Thyroid gland (tissue), 4 donors: Measurements from ENCODE around the gene ALG6. TPM values are rescaled to one million over a fixed set of nuclear protein-coding genes. Genes with fewer than 3 reads are reported as not detected.
A peak's percentile ranks its signal among the peaks of the same experiment; 100 is the strongest.

ENCODE experiments used
- DNase-seq, 2 donors: peaks; one replicate each; pipeline ENCODE4 v3.0.0-alpha.2; 2019
- H3K27ac ChIP-seq, 3 donors: fragments of 200-600 bp; sonication (generic); 1 replicate in 2 of 3; 2 replicates in 1 of 3; pipeline ENCODE4 v1.5.1; 2016 to 2019; ENCODE audit warnings: mild to moderate bottlenecking in 1 of 3, moderate library complexity in 1 of 3
- H3K27me3 ChIP-seq: fragments of 200-600 bp; sonication (generic); one replicate; pipeline ENCODE4 v1.5.1; 2019
- H3K36me3 ChIP-seq, 2 donors: fragments of 200-600 bp; sonication (generic); one replicate each; pipeline ENCODE4 v1.5.1; 2016 to 2019
- H3K4me1 ChIP-seq, 2 donors: fragments of 200-600 bp; sonication (generic); one replicate each; pipeline ENCODE4 v1.5.1; 2017 to 2019
- H3K4me3 ChIP-seq, 3 donors: fragments of 200-600 bp; sonication (generic); replicated peaks in 1 of 3; 1 replicate in 2 of 3; 2 replicates in 1 of 3; pipeline ENCODE4 v1.5.1; 2016; ENCODE audit warnings: mild to moderate bottlenecking in 1 of 3
- H3K9me3 ChIP-seq: fragments of 200-600 bp; sonication (generic); one replicate; pipeline ENCODE4 v1.5.1; 2017
- CTCF ChIP-seq, 6 experiments: fragments of 200-600 bp in 3 of 6; fragments of 450-650 bp in 3 of 6; sonication (generic) in 3 of 6; IDR thresholded peaks; one replicate each; pipeline ENCODE4 v1.5.1; 2016 to 2019; ENCODE audit warnings: antibody characterized with exemption in 6 of 6, mild to moderate bottlenecking in 2 of 6, inconsistent platforms in 1 of 6, moderate library complexity in 1 of 6
- POLR2A ChIP-seq, 2 donors: fragments of 450-650 bp; IDR thresholded peaks; one replicate each; pipeline ENCODE4 v1.6.1; 2017; ENCODE audit warnings: antibody characterized with exemption in 2 of 2, mild to moderate bottlenecking in 2 of 2, moderate library complexity in 1 of 2
- WGBS, 2 donors: methylation state at CpG; one replicate each; pipeline ENCODE4 v1.1.5; 2017; 5-methylcytosine and 5-hydroxymethylcytosine counted together
- intact Hi-C: fragments of 100-400 bp; cut with DNase I; formaldehyde crosslinking; loops from one replicate; pipeline ENCODE4 v1.15.1; 2023
- total RNA-seq, 4 donors: library from RNA; depleted of rRNA; stranded (reverse); fragments of >200 nt; gene quantifications; one replicate each; pipeline ENCODE4 v1.2.3, GENCODE V29; 2016

Gene ALG6
- total RNA-seq, 4 donors from 2014 or later = 9.2 to 21.5 (median 19.7) TPM

- intact Hi-C loops = no loop called here
- 86 to 100% methylated on average over 1 of the region's 1 CpG for WGBS, 2 donors
- Histone ChIP-seq H3K4me1 (peaks cover 0 to 5% of the 10 kb centered on the region in 2 donors), H3K4me3 (no peak overlapping the region), H3K9me3 (no peaks in the 10 kb centered on the region), H3K27me3 (no peaks in the 10 kb centered on the region), H3K36me3 (no peaks in the 10 kb centered on the region), H3K27ac (no peak overlapping the region)
- TF ChIP-seq POLR2A (IDR thresholded peaks at IDR 0.05) (no peak), CTCF (IDR thresholded peaks at IDR 0.05) (no peak)
- no peak for DNase-seq
These were observed 4.8 kb upstream of the ALG6 start for GRCh38 chr1:63362578-63362977.

GRCh38 chr1:63363014-63363413, 4.4 kb upstream of the ALG6 start:
- no peak overlapping the region for H3K4me3 ChIP-seq

GRCh38 chr1:63366908-63367214, 566 bp upstream of the ALG6 start:
- DNase-seq = no peak
- H3K27ac ChIP-seq = peak overlapping the region; percentile 31 to 80 (median 80)
- peaks cover 0 to 4% of the 10 kb centered on the region in 2 donors for H3K36me3 ChIP-seq
- WGBS, 2 donors = 82 to 87% methylated on average over 7 of the region's 7 CpGs
- H3K9me3 ChIP-seq = no peaks in the 10 kb centered on the region
- H3K27me3 ChIP-seq = no peaks in the 10 kb centered on the region
- intact Hi-C loops = no loop called here
- H3K4me1 ChIP-seq = peaks cover 0 to 5% of the 10 kb centered on the region in 2 donors
- TF ChIP-seq CTCF (IDR thresholded peaks at IDR 0.05) (no peak), POLR2A (IDR thresholded peaks at IDR 0.05) (no peak)
- peak overlapping the region in 1 of 3 donors; percentile 70 for H3K4me3 ChIP-seq

More at GRCh38 chr1:63363014-63363413, 4.4 kb upstream of the ALG6 start:
- 87 to 91% methylated on average over 5 of the region's 5 CpGs for WGBS, 2 donors
- intact Hi-C loops = no loop called here
- no peak for TF ChIP-seq POLR2A (IDR thresholded peaks at IDR 0.05)
- no peak for TF ChIP-seq CTCF (IDR thresholded peaks at IDR 0.05)
- H3K36me3 ChIP-seq = no peaks in the 10 kb centered on the region
- H3K9me3 ChIP-seq = no peaks in the 10 kb centered on the region
- no peak for DNase-seq
- H3K27ac ChIP-seq = no peak overlapping the region
- H3K4me1 ChIP-seq = peaks cover 0 to 5% of the 10 kb centered on the region in 2 donors
- no peaks in the 10 kb centered on the region for H3K27me3 ChIP-seq

- Histone ChIP-seq H3K4me1 (peaks cover 0 to 5% of the 10 kb centered on the region in 2 donors), H3K27me3 (no peaks in the 10 kb centered on the region), H3K9me3 (no peaks in the 10 kb centered on the region), H3K27ac (peak overlapping the region in 2 of 3 donors; percentile 80), H3K36me3 (peaks cover 0 to 4% of the 10 kb centered on the region in 2 donors), H3K4me3 (peak overlapping the region; percentile 22 to 70 (median 64))
- intact Hi-C loops = no loop called here
- TF ChIP-seq POLR2A (IDR thresholded peaks at IDR 0.05) = no peak
- no peak for TF ChIP-seq CTCF (IDR thresholded peaks at IDR 0.05)
- no peak for DNase-seq
- WGBS, 2 donors = 8 to 9% methylated on average over 10 of the region's 10 CpGs
These were observed 704 bp downstream of the ALG6 start for GRCh38 chr1:63368131-63368530.

GRCh38 chr1:63379583-63379982, 12.2 kb downstream of the ALG6 start:
- H3K4me1 ChIP-seq = no peaks in the 10 kb centered on the region
- H3K36me3 ChIP-seq = peaks cover 0 to 3% of the 10 kb centered on the region in 2 donors
- TF ChIP-seq POLR2A (IDR thresholded peaks at IDR 0.05) (no peak), CTCF (IDR thresholded peaks at IDR 0.05) (no peak)
- DNase-seq = no peak
- no peaks in the 10 kb centered on the region for H3K9me3 ChIP-seq
- no peak overlapping the region for H3K4me3 ChIP-seq
- no peaks in the 10 kb centered on the region for H3K27me3 ChIP-seq
- intact Hi-C loops = no loop called here
- no peak overlapping the region for H3K27ac ChIP-seq
- 94 to 98% methylated on average over 2 of the region's 2 CpGs for WGBS, 2 donors
